ENCODE data around the gene MYOM3. TPM values are rescaled to one million over a fixed set of nuclear protein-coding genes. Genes with fewer than 3 reads are reported as not detected.

The MYOM3 gene
- total and polyA plus RNA-seq, 2 of the 13 experiments (the other 11 are each of a cell fraction or from before 2014, with no cell fraction given), result 5.8 to 15.3 TPM

- TF ChIP-seq, protein P1, sequence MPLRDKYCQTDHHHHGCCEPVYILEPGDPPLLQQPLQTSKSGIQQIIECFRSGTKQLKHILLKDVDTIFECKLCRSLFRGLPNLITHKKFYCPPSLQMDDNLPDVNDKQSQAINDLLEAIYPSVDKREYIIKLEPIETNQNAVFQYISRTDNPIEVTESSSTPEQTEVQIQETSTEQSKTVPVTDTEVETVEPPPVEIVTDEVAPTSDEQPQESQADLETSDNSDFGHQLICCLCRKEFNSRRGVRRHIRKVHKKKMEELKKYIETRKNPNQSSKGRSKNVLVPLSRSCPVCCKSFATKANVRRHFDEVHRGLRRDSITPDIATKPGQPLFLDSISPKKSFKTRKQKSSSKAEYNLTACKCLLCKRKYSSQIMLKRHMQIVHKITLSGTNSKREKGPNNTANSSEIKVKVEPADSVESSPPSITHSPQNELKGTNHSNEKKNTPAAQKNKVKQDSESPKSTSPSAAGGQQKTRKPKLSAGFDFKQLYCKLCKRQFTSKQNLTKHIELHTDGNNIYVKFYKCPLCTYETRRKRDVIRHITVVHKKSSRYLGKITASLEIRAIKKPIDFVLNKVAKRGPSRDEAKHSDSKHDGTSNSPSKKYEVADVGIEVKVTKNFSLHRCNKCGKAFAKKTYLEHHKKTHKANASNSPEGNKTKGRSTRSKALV (CRISPR knock-in tag; IDR thresholded peaks at IDR 0.05), result no peak
- TF ChIP-seq FOSL1 (CRISPR knock-in tag; IDR thresholded peaks at IDR 0.05; ENCODE audit: borderline replicate concordance) (no peak), PCBP2 (optimal IDR thresholded peaks at IDR 0.05; ENCODE audit: low read depth, low read length, poor library complexity, severe bottlenecking) (peak; percentile 37), HOXA7 (CRISPR knock-in tag; IDR thresholded peaks at IDR 0.05) (no peak), ZNF263 (CRISPR knock-in tag; IDR thresholded peaks at IDR 0.05) (no peak), TBX2 (CRISPR knock-in tag; IDR thresholded peaks at IDR 0.05; ENCODE audit: borderline replicate concordance) (peak; percentile 50; the same call in 1 of the 2 replicates), ZNF446 (CRISPR knock-in tag; IDR thresholded peaks at IDR 0.05) (no peak), NRL (CRISPR knock-in tag; IDR thresholded peaks at IDR 0.05; ENCODE audit: borderline replicate concordance) (no peak), ZNF605 (CRISPR knock-in tag; IDR thresholded peaks at IDR 0.05) (0 out of 2 replicates have a peak, but pooled peaks have one; percentile 5), ZNF512 (CRISPR knock-in tag; IDR thresholded peaks at IDR 0.05) (no peak), SETDB1 (CRISPR knock-in tag; IDR thresholded peaks at IDR 0.05; ENCODE audit: borderline replicate concordance) (no peak), ZBTB21 (CRISPR knock-in tag; IDR thresholded peaks at IDR 0.05) (no peak)
- TF ChIP-seq, protein P2, sequence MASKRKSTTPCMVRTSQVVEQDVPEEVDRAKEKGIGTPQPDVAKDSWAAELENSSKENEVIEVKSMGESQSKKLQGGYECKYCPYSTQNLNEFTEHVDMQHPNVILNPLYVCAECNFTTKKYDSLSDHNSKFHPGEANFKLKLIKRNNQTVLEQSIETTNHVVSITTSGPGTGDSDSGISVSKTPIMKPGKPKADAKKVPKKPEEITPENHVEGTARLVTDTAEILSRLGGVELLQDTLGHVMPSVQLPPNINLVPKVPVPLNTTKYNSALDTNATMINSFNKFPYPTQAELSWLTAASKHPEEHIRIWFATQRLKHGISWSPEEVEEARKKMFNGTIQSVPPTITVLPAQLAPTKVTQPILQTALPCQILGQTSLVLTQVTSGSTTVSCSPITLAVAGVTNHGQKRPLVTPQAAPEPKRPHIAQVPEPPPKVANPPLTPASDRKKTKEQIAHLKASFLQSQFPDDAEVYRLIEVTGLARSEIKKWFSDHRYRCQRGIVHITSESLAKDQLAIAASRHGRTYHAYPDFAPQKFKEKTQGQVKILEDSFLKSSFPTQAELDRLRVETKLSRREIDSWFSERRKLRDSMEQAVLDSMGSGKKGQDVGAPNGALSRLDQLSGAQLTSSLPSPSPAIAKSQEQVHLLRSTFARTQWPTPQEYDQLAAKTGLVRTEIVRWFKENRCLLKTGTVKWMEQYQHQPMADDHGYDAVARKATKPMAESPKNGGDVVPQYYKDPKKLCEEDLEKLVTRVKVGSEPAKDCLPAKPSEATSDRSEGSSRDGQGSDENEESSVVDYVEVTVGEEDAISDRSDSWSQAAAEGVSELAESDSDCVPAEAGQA (IDR thresholded peaks at IDR 0.05; ENCODE audit: low read depth), result no peak
- TF ChIP-seq, protein P2 (CRISPR knock-in tag; IDR thresholded peaks at IDR 0.05; ENCODE audit: borderline replicate concordance), result no peak
- TF ChIP-seq, protein P3, sequence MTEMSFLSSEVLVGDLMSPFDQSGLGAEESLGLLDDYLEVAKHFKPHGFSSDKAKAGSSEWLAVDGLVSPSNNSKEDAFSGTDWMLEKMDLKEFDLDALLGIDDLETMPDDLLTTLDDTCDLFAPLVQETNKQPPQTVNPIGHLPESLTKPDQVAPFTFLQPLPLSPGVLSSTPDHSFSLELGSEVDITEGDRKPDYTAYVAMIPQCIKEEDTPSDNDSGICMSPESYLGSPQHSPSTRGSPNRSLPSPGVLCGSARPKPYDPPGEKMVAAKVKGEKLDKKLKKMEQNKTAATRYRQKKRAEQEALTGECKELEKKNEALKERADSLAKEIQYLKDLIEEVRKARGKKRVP (CRISPR knock-in tag; IDR thresholded peaks at IDR 0.05), result 0 out of 4 replicates have a peak, but pooled peaks of 1 of the 2 experiments have one; percentile 26
- TF ChIP-seq, protein P4, sequence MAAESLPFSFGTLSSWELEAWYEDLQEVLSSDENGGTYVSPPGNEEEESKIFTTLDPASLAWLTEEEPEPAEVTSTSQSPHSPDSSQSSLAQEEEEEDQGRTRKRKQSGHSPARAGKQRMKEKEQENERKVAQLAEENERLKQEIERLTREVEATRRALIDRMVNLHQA (CRISPR knock-in tag; IDR thresholded peaks at IDR 0.05), result no peak
These were observed 89.2 kb downstream of the MYOM3 start (continued) for GRCh38 chr1:24022581-24023361.

Measured in HepG2 (cell line).